Measurements from ENCODE around the gene DRICH1.
"Not testable (repeated sequence)": the region's sequence is repeated elsewhere in the genome, so short reads cannot be mapped to it uniquely, and the experiment has no call there.

DRICH1 gene

GRCh38 chr22:23565915-23566704, 66.0 kb downstream of the DRICH1 start:
- DNase-seq: no peak

GRCh38 chr22:23565305-23565914, 66.7 kb downstream of the DRICH1 start:
- DNase-seq: peak; percentile 4

- DNase-seq: no peak
Measured at GRCh38 chr22:23564276-23564675, 67.8 kb downstream of the DRICH1 start.

- DNase-seq: no peak
Measured at GRCh38 chr22:23563111-23563510, 69.0 kb downstream of the DRICH1 start.

- no peak for DNase-seq
Measured at GRCh38 chr22:23562186-23562585, 69.9 kb downstream of the DRICH1 start.

GRCh38 chr22:23561025-23561510, 71.1 kb downstream of the DRICH1 start:
- not testable (repeated sequence) for DNase-seq

GRCh38 chr22:23560215-23560614, 71.9 kb downstream of the DRICH1 start:
- not testable (repeated sequence) for DNase-seq
